ENCODE results near the gene KIF16B.
"Not testable (repeated sequence)": the region's sequence is repeated elsewhere in the genome, so short reads cannot be mapped to it uniquely, and the experiment has no call there.

The KIF16B gene, protein sequence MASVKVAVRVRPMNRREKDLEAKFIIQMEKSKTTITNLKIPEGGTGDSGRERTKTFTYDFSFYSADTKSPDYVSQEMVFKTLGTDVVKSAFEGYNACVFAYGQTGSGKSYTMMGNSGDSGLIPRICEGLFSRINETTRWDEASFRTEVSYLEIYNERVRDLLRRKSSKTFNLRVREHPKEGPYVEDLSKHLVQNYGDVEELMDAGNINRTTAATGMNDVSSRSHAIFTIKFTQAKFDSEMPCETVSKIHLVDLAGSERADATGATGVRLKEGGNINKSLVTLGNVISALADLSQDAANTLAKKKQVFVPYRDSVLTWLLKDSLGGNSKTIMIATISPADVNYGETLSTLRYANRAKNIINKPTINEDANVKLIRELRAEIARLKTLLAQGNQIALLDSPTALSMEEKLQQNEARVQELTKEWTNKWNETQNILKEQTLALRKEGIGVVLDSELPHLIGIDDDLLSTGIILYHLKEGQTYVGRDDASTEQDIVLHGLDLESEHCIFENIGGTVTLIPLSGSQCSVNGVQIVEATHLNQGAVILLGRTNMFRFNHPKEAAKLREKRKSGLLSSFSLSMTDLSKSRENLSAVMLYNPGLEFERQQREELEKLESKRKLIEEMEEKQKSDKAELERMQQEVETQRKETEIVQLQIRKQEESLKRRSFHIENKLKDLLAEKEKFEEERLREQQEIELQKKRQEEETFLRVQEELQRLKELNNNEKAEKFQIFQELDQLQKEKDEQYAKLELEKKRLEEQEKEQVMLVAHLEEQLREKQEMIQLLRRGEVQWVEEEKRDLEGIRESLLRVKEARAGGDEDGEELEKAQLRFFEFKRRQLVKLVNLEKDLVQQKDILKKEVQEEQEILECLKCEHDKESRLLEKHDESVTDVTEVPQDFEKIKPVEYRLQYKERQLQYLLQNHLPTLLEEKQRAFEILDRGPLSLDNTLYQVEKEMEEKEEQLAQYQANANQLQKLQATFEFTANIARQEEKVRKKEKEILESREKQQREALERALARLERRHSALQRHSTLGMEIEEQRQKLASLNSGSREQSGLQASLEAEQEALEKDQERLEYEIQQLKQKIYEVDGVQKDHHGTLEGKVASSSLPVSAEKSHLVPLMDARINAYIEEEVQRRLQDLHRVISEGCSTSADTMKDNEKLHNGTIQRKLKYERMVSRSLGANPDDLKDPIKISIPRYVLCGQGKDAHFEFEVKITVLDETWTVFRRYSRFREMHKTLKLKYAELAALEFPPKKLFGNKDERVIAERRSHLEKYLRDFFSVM (N-terminal part only)

DNA sequence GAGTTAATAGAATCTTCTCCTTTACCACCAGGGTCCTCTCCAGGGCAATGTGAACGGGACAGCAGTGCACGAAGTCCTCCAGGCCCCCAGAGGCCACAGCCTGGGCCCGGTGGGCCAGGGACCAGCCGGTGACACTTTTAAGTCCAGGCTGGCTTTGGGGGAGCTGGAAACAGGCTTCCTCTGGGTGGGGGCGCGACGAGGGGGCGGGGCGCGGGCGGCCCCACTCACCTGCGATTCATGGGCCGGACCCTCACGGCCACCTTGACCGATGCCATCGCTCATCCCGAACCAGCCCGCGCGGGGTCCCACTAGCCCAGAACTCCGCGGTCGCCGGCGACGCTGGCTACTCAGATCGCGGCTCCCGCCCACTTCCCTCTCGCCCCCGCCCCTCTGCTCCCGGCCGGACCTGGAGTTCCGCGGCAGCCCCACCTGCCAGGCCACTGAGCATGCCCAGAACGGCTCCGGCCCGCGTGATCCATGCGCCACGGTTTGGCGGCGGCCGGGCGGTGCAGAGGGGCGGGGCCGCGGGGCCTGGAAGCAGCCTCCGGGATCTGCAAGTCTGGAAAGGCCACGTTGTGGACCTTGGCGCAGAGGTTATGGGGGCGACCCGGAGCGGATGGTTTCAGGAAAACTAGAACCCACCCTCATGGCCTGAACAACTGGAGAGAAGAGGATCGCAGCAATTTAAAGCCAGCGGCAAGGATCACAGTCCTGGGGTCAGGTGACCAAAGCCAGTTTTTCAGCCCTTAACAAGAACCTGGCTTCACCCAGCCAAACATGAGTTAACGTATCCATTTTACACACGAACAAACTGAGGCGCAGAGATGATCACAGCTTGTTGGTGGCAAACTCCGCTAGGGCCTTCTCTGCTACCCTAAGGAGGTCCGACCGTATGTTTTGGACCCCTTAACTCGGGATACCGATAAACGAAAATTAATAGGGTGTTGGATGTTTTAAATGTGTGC lies at the start of gene KIF16B:
KIF16B (minus strand) TSS at position 448 of the 965 bp plus-strand sequence; CDS start at position 275, 173 bp downstream.
- peak; percentile 40 to 68 (median 52) for DNase-seq

DNA sequence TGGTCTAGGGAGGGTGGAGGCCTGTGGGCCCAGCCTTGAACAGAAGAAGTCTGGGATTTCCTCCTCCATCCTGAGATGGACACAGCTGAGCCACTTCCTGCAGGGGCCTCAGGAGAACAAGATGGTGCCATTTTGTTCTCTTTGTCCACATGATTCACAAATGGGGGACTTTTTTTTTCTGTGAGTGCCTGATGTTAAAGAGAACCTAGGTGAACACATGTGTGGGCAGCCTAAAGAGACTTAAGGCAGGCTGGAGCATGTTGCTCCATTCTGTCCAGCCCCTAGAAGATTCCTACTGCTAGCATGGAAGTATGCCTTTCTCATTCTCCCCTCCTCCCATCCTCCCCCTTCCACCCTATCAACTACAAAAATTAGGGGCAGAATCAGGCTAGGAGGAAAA lies 49.3 kb upstream of the KIF16B start:
- no peak for DNase-seq

DNA sequence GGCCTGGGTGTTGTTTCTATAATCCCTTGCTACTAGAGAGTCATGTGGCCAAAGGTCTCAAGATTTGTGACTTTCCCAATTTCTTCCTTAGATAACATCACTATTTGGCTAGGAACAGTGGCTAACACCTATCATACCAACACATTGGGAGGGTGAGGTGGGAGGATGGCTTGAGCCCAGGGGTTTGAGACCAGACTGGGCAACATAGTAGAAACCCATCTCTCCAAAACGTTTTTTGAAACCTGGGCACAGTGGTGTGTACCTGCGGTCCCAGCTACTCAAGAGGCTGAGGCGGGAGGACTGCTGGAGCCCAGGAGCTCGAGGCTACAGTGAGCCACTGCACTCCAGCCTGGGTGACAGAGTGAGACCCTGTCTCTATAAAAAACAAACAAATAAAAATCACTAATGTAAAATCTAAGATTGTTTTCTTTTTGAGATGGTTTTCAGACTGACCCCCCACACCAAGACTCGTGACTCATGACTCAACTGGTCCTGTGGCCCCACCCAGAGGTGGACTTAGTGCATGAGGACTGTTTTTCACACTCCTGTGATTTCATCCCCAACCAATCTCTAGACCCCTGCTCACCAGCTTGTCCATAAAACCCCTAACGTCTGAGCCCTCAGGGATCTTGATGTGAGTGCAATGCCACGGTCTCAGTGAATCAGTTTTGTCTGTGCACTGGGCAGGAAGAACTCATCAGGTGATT lies 48.3 kb upstream of the KIF16B start:
- no peak for DNase-seq

DNA sequence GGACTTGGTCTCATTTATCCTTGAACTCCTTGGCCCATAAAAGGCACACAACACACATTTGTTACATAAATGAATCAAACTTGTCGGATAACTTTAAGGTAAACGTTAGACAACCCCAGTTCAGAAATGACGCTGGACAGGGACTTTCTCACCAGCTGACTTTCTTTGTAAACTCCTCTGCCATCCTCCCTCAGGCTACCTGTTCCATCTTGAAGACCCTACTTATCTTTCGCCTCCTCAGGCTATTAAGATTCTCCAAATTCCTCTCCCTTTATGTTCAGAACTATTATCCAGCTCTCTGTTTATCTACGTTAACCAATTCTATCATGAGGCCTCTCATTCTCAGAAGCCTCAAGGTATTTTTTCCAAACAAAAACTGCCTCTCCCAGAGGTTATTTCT lies 47.7 kb upstream of the KIF16B start:
- no peak for DNase-seq

DNA sequence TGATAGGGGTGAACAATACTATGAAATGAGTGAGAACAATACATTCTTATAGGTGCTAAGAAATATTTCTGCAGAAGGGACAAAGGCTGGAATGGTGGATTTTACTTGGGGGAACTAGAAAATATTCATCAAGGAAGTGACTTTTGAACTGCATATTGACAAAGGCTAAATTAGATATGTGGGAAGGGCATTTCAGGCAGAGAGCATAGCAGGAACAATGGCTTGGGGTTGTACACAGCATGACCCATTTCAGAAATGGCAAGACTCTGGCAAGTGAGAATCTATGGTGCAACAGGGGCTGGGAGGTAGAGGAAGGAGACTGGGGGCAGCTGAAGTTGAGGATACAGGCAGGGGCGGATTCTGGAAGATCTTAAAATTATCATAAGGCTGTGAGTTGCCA lies 46.7 kb upstream of the KIF16B start:
- no peak for DNase-seq

DNA sequence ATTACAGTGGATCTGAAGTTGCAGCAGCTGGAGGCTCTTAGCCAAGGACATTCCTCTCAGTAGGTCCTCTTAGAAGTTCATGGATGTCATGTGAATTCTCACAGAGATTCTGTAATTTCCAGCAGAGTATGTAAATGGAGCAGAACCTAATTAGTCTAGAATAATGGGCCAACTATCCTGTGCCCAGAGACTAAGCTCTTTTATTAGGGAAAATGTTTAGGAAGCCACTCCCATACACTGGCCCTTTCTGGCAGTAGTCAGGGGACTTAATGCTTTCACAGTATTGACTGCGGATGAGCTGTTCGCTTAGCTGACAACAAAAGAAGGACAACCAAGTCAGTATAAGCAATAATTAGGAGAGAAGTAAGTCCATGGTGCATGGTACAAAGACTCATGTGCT lies 43.8 kb upstream of the KIF16B start:
- DNase-seq = no peak

DNA sequence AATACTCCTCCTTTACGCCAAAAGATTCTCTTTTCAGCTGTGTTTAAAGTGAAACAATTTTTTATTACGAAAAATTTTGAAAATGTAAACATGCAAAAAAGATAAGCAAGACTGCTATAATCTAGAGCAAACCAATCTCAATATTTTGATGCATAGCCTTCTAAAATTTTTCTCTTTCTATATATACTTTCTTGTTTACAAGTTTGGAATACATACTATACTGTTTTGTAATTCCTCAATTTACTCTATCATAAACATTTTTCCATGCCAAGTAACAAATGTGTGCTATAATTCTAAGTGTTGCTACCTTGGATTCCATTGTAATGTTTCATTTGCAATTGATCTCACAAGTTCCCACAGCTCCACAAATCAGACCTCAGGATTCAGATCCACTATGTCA lies 43.1 kb upstream of the KIF16B start:
- no peak for DNase-seq

DNA sequence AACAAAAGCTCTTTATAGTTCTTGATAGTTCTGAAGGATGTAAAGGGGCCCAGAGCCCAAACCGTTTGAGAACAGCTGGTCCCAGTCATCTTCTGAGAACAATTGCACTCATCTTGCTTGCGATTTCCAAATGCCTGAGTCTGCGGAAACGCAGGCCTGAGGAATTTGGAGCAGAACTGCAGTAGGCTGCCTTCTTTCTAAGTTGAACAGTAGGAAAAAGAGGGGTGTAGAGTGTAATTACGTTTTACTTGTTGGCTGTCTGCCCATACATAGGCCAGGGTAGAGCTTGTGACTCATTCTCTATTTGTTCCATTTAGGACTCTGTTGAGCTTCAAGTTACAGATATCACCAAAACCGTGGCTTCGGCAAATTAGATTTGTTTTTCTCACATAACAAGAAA lies 42.0 kb upstream of the KIF16B start:
- no peak for DNase-seq

DNA sequence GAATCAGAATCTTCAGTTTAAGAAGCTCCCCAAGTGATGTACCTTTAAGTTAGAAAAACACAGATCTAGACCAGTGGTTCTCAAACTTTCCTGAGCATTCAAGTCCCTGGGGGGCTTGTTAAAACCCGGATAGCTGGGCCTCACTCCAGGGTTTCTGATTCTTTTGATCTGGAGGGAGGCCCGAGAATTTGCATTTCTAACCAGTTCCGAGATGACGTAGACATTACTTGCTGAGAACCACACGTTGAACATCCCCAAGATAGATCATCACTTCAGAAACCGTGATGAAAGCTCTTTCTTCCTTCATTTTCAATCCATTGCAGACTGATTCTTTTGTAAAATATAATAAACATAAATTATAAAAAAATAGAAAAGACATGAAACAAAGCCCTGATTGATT lies 40.7 kb upstream of the KIF16B start:
- DNase-seq = no peak

DNA sequence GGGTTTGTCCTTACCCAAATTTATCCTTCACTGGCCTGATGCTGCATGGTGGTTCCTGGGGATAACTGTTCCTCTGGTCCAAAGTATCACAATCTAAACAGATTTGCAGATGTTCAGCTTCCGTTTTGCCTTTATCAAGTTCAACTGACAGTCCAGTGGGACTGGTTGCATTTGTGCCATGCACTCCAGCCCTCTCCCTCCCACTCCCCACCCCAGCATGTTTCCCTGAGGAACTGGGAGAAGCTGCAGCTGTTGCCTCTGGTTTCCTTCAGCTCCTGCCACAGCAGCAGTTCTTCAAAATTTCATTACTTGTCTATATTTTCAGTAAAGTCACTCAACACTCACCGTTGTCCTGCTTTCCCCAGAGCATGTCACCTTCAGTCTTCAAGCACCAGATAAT lies 39.5 kb upstream of the KIF16B start:
- DNase-seq = no peak

DNA sequence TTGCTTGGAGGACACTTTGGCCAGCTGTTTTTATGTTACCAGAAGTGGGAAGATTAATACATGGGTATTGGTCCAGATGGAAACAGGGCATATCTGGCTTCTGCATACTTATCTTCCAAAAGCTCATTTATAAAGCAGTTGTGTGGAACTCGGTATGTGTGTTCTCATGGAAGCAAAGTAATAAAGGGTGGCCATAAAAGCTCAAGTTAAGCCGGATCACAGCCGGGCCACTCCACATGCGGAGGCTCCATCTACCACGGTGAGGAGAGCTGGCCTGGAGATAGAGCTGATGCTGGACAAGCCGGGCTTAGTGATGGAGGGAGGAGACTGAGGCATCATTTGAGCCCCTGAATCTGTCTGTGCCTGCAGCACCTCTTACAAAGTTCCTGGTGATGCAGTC lies 38.6 kb upstream of the KIF16B start:
- DNase-seq = no peak

DNA sequence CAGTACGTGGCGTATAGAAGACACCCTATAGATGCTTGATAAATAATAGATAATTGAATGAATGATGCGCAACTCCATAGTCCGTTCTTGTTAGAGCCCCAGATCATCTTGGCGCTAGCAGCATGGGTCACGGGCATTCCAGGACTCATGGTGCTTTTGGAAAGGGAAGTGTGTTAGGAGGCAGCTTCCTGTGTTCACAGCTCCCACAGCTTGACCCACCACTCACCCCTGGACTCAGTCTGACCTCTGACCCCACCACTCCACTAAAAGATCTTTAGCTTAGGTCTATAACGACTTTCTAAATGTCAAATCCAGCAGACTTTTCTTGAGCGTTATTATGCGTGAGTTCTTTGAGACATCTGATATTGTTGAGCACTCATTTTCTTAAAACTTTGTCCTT lies 35.8 kb upstream of the KIF16B start:
- no peak for DNase-seq

DNA sequence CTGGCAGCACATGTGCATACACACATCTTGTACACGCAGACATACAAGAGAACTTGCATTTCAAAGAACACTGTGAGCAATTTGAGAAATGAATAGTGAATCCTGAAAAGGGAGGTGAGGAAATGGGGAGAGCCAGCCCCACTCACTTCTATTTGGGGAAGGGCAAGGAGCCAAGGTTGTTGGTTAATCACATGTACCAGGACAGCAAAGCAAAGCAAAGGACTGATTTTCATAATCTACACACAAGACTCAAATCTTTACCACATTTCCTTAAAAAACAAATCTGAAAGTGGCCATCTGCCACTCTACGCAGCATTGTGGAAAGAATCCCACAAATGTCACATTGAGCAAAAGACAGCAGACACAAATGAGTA lies 35.0 kb upstream of the KIF16B start:
- no peak for DNase-seq

DNA sequence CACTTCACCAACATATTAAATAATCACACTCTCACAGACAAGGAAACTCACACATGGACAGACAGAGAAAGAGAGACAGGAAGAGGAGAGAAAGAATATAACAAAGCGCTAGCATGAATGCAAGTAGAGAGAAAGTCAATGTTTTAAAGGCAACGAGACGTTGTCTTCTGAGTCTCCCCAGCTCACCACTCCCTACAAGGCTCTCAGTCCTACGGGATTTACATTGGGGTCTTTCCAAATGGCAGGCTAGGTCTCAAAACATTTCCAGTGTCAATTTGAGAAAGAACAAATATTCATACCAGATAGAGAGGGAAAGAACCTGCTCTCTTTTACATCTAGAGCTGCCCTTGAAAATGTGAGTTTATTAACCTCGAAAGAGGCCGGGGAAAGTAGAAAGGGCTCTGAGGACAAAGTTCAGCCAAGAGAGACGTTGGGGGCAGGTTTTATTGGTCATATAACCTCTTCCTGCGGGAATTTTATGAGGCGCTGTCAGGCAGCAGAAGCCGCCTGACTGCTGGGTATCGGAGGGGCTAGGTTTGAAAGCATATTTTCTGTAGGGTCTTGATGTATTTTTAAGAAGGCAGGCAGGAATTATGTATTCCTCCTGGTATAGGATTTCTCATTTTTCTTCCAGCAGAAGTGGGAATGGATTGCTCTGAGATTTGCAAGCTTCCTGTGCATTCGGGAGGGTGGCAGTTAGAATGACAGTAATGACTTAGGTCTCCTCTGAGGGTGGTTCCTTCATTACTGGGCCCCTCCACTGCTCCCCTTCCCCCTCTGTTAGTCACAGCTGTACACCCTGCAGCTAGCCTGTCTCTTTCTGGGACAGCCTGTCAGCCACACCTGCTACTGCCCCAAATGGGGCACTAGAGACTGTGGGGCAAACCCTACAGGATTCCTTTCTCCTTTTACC lies 34.4 kb upstream of the KIF16B start:
- DNase-seq = no peak

DNA sequence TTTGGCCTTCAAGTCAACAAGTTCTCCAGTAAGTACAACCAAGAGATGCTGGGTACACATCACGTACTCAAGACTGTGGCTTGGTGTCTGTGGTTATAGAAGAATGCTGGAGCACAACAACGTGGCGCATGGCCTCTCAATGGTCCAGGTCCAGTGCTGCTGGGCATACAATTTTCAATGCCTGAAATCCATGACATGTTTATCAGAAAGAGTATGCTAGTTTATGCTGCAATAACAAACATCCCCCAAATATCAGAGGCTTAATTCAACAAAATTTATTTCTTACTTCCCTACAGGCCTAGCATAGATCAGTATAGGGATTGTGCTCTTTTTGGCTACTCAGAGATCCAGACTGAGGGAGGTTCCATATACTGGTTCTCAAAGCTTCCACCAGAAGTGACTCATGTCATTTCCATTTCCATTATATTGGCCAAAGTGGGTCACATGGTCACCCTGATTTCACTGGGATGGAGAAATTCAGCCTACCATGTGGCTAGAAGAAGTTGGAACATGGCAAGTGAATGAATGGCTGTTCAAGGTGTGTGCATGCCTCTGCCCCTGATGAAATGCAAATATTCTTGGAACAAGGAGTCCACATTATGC lies 33.3 kb upstream of the KIF16B start:
- DNase-seq = no peak

DNA sequence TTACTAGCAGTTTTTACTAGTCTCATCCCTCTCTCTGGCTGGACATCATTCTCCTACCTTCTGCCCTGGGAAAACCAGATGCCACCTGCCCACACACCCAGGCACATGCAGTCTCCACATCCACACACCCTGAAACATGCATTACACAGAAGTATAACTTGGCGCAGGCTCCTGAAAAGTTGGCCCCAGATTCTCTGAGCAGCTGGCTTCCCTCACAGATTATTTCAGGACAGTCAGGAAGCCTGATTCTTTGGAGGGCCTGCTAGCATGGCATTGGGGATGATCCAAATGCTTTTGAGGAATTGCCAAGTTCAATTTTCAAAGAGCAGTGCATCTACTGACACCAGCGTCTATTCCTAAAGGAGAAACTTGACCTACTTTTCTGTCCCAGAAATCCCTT lies 27.8 kb upstream of the KIF16B start:
- no peak for DNase-seq

DNA sequence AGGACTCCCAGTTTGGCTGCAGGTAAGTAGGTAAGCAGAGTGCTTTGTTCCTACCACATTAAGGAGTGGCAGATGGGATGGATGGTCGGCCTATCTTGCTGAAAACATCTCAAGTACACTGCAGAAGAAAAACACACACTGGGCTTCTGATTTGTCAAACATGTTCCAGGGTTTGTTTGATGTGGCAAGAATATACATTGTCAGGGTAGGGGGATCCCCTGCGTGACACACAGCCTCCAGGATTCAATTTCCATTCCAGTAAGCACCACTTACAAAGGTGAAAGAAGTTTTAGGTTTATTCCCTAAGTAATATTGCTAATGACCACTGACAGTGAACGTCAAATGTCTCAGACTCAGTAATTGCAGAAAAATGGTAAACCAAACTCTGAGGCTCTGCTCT lies 26.0 kb upstream of the KIF16B start:
- DNase-seq = no peak

DNA sequence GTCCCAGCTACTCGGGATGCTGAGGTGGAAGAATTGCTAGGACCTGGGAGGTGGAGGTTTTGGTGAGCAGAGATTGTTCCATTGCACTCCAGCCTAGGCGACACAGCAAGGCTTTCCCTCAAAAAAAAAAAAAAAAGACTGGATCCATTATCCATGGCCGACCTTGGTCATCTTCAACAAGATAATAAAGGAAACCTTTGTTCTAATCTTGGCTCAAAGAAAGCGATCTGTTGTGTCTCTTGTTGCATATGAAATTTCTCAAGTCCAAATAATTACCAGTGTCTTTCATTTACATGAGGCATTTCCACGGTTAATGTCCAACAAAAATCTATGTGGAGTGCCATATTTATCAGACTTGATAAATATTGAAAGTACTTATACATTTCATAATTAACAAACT lies 23.7 kb upstream of the KIF16B start:
- DNase-seq = no peak

DNA sequence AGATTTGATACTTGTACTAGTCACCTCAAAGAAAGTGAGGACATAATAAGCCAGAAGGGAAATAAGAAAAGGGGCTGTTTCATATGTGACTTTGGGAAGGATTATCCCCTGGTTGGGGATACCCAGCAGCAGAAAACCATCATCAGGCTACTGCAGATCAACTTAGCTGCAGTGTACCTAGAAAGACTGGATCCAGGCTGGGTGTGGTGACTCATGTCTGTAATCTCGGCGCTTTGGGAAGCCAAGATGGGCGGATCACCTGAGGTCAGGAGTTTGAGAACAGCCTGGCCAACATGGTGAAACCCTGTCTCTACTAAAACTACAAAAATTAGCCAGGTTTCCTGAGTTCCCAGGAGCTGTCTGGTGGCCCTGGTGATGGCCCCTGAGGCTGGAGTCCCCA lies 23.2 kb upstream of the KIF16B start:
- DNase-seq = not testable (repeated sequence)

DNA sequence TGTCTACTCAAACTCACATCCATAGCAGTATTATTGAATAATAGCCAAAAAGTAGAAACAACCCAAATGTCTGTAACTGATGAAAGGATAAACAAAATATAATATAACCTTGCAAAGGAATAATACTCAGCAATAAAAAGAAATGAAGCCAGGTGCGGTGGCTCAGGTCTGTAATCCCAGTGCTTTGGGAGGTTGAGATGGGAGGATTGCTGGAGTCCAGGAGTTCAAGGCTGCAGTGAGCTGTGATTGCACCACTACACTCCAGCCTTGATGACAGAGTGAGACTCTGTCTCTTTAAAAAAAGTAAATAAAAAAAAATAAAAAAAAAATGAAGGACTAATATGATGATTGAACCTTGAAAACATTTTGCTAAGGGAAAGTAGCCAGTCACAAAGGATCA lies 22.1 kb upstream of the KIF16B start:
- DNase-seq = no peak

All from activated CD4-positive, CD25-positive, alpha-beta regulatory T cell (primary cell).